HepG2 (cell line): ENCODE measurements around the gene SP9. TPM values are rescaled to one million over a fixed set of nuclear protein-coding genes. Genes with fewer than 3 reads are reported as not detected.
A peak's percentile ranks its signal among the peaks of the same experiment; 100 is the strongest.

Experiments used
- ATAC-seq: fragments of 200-7000 bp; cut with Tn5 transposase; 3 replicates; pipeline ENCODE4 v1.9.1; 2020; ENCODE audit warnings: mild to moderate bottlenecking, moderate library complexity
- BruUV-seq: library from RNA; stranded (reverse); fragments of 400-500 nt; replicated peaks from 2 replicates; lab custom pipeline; 2021; lab: Mats Ljungman, UMichigan
- CTCF ChIA-PET: fragments of 300-600 bp; formaldehyde crosslinking; extraction: SDS; loops from one replicate; lab custom pipeline; 2021; ENCODE audit warnings: low total read pairs, inconsistent platforms, low intra/inter-chr PET ratio; lab: Yijun Ruan, JAX
- POLR2A ChIA-PET: fragments of 350-600 bp; sonication (Branson Sonifier 250); formaldehyde crosslinking; loops from one replicate; lab custom pipeline; 2020; ENCODE audit warnings: antibody characterized with exemption, inconsistent platforms; lab: Yijun Ruan, JAX
- DNase-seq: peaks from one replicate; pipeline ENCODE4 v3.0.0-alpha.2; 2015; ENCODE audit warnings: low spot score
- FAIRE-seq: peaks from 3 replicates; lab custom pipeline; 2011; peaks lifted over from hg19 to GRCh38; lab: Jason Lieb, UNC
- H2AFZ ChIP-seq: one replicate; pipeline ENCODE4 v1.6.1; 2011; ENCODE audit warnings: low read length, inconsistent platforms
- H3K27ac ChIP-seq: fragments of 300-600 bp; 3 replicates; pipeline ENCODE4 v1.8.0; 2011; ENCODE audit warnings: mixed run types, mild to moderate bottlenecking, mixed read lengths, low read length, inconsistent platforms; ENCODE audit not compliant: insufficient read depth; ENCODE audit errors: extremely low read length
- H3K27me3 ChIP-seq, 2 experiments: fragments of 200-600 bp in 1 of 2; 2 replicates in 1 of 2; 3 replicates in 1 of 2; pipeline versions ENCODE4 v1.6.0 to v1.8.0; 2011; ENCODE audit warnings: low read length in 2 of 2, mild to moderate bottlenecking in 2 of 2, moderate library complexity in 2 of 2, inconsistent platforms in 1 of 2; ENCODE audit not compliant: insufficient read depth in 2 of 2, control insufficient read depth in 1 of 2
- H3K36me3 ChIP-seq, 2 experiments: fragments of 200-600 bp in 1 of 2; replicated peaks in 1 of 2; 2 replicates in 1 of 2; 3 replicates in 1 of 2; pipeline versions ENCODE4 v1.5.1 to v1.8.0; 2011; ENCODE audit warnings: low read length in 2 of 2, inconsistent platforms in 1 of 2; ENCODE audit not compliant: insufficient read depth in 2 of 2, control insufficient read depth in 1 of 2
- H3K4me1 ChIP-seq: 2 replicates; pipeline ENCODE4 v1.5.1; 2012; ENCODE audit warnings: low read length, inconsistent platforms; ENCODE audit not compliant: insufficient read depth
- H3K4me2 ChIP-seq: 2 replicates; pipeline ENCODE4 v1.6.0; 2011; ENCODE audit warnings: low read depth, low read length, inconsistent platforms
- H3K4me3 ChIP-seq, 3 experiments: fragments of 200-600 bp in 1 of 3; sonication (generic), shearing (Covaris generic) in 1 of 3; replicated peaks in 1 of 3; 2 replicates each; pipeline ENCODE4 v1.5.1; 2011 to 2016; ENCODE audit warnings: low read length in 3 of 3, inconsistent platforms in 2 of 3, low read depth in 2 of 3, mild to moderate bottlenecking in 2 of 3, control low read depth in 1 of 3, mixed read lengths in 1 of 3; ENCODE audit not compliant: insufficient read depth in 1 of 3
- H3K79me2 ChIP-seq: one replicate; pipeline ENCODE4 v1.6.1; 2011; ENCODE audit warnings: low read length, inconsistent platforms; ENCODE audit not compliant: insufficient read depth
- H3K9ac ChIP-seq: 2 replicates; pipeline ENCODE4 v1.6.0; 2011; ENCODE audit warnings: mild to moderate bottlenecking, low read depth, low read length, inconsistent platforms; ENCODE audit not compliant: insufficient read depth
- H3K9me3 ChIP-seq: 2 replicates; pipeline ENCODE4 v1.5.1; 2012; ENCODE audit warnings: mild to moderate bottlenecking, low read length
- H4K20me1 ChIP-seq: 2 replicates; pipeline ENCODE4 v1.6.0; 2011; ENCODE audit warnings: inconsistent platforms, mild to moderate bottlenecking, low read length, moderate library complexity; ENCODE audit not compliant: insufficient read depth
- CBX2 ChIP-seq, 2 experiments: fragments of 200-600 bp in 1 of 2; sonication (generic); formaldehyde crosslinking in 1 of 2; IDR thresholded peaks; 2 replicates each; pipeline versions ENCODE4 v1.7.0 to v1.8.1; 2018 to 2022; ENCODE audit warnings: low read depth in 2 of 2, low read length in 1 of 2, mild to moderate bottlenecking in 1 of 2, missing genetic modification reagents in 1 of 2
- HNF4A ChIP-seq: sonication (generic); formaldehyde crosslinking; IDR thresholded peaks from 2 replicates; pipeline ENCODE4 v1.4.0; 2020; ENCODE audit warnings: missing genetic modification reagents
- HNRNPLL ChIP-seq: fragments of 200-400 bp; formaldehyde crosslinking; IDR thresholded peaks from 2 replicates; pipeline ENCODE4 v1.6.1; 2017; ENCODE audit warnings: mild to moderate bottlenecking, low read depth, low read length; ENCODE audit not compliant: poor library complexity, severe bottlenecking
- MAX ChIP-seq: IDR thresholded peaks from 2 replicates; pipeline ENCODE4 v1.6.1; 2012; ENCODE audit warnings: inconsistent platforms
- POLR2G ChIP-seq: fragments of 200-400 bp; formaldehyde crosslinking; IDR thresholded peaks from 2 replicates; pipeline ENCODE4 v1.6.1; 2018; ENCODE audit warnings: mild to moderate bottlenecking, low read depth, low read length, moderate library complexity
- RFX1 ChIP-seq: fragments of 450-650 bp; IDR thresholded peaks from 2 replicates; pipeline ENCODE4 v1.6.1; 2017
- SALL1 ChIP-seq: sonication (generic); formaldehyde crosslinking; IDR thresholded peaks from 2 replicates; pipeline ENCODE4 v1.8.0; 2022; ENCODE audit warnings: mild to moderate bottlenecking, missing genetic modification reagents
- UBTF ChIP-seq: sonication (generic); formaldehyde crosslinking; IDR thresholded peaks from 2 replicates; pipeline ENCODE4 v1.4.0; 2020; ENCODE audit warnings: mild to moderate bottlenecking, missing genetic modification reagents
- ZFX ChIP-seq: sonication (generic); formaldehyde crosslinking; IDR thresholded peaks from 2 replicates; pipeline ENCODE4 v1.4.0; 2020; ENCODE audit warnings: mild to moderate bottlenecking, low read depth, missing genetic modification reagents, moderate library complexity
- WGBS: methylation state at CpG from one replicate; pipeline ENCODE4 v1.1.6; 2017; ENCODE audit warnings: low lambda C conversion rate; 5-methylcytosine and 5-hydroxymethylcytosine counted together
- in situ Hi-C: cut with HindIII; loops from 2 replicates; pipeline ENCODE4 v1.10.0; 2017; ENCODE audit warnings: low pct_unique_long_range_greater_than_20kb; ENCODE audit not compliant: extremely low pct_ligation_motif_present
- intact Hi-C: fragments of 100-400 bp; cut with micrococcal nuclease; formaldehyde crosslinking; loops from one replicate; pipeline ENCODE4 v1.10.0; 2022; ENCODE audit not compliant: unreplicated experiment
- polyA plus RNA-seq, 8 experiments: library from polyadenylated mRNA; depleted of rRNA in 3 of 8; stranded (reverse) in 7 of 8; unstranded in 1 of 8; fragments of >200 nt; fragmentation: Illumina TruSeq in 4 of 8; extraction: Trizol in 4 of 8; gene quantifications; 2 replicates each; pipeline versions ENCODE4 v1.2.1 to v1.2.3, GENCODE V29; 2011 to 2016; ENCODE audit warnings: low read depth in 4 of 8, missing spikeins in 1 of 8, mixed read lengths in 1 of 8; ENCODE audit not compliant: insufficient read depth in 1 of 8
- total RNA-seq, 5 experiments: library from RNA; depleted of rRNA; stranded (reverse); fragments of >200 nt; fragmentation: Illumina TruSeq; extraction: Trizol; gene quantifications; 2 replicates each; pipeline ENCODE4 v1.2.3, GENCODE V29; 2016; ENCODE audit warnings: low read depth in 1 of 5
- TF ChIP-seq, protein P1 (sequence below): sonication (generic); formaldehyde crosslinking; IDR thresholded peaks from 2 replicates; pipeline ENCODE4 v1.9.0; 2022; ENCODE audit warnings: missing genetic modification reagents, mild to moderate bottlenecking, borderline replicate concordance

SP9 gene
- total and polyA plus RNA-seq, 2 of the 13 experiments (the other 11 are each of a cell fraction or from before 2014, with no cell fraction given): not detected

- Histone ChIP-seq H3K79me2 (no peaks in the 10 kb centered on the region), H3K36me3 (no peaks in the 10 kb centered on the region), H3K27me3 (peaks cover 8 to 83% of the 10 kb centered on the region in 2 experiments), H3K9me3 (no peaks in the 10 kb centered on the region)
- CTCF ChIA-PET: no interaction called here
- in situ Hi-C loops: no loop called here
- TF ChIP-seq ZFX (CRISPR knock-in tag): no peak
- TF ChIP-seq SALL1 (CRISPR knock-in tag): peak; percentile 24; the same call in 1 of the 2 replicates
- TF ChIP-seq RFX1: no peak
- no peak for TF ChIP-seq HNF4A
- TF ChIP-seq MAX: peak; percentile 9; the same call in 1 of the 2 replicates
- TF ChIP-seq, protein P1, sequence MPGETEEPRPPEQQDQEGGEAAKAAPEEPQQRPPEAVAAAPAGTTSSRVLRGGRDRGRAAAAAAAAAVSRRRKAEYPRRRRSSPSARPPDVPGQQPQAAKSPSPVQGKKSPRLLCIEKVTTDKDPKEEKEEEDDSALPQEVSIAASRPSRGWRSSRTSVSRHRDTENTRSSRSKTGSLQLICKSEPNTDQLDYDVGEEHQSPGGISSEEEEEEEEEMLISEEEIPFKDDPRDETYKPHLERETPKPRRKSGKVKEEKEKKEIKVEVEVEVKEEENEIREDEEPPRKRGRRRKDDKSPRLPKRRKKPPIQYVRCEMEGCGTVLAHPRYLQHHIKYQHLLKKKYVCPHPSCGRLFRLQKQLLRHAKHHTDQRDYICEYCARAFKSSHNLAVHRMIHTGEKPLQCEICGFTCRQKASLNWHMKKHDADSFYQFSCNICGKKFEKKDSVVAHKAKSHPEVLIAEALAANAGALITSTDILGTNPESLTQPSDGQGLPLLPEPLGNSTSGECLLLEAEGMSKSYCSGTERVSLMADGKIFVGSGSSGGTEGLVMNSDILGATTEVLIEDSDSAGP: peak; percentile 35; the same call in 1 of the 2 replicates
- peak; percentile 21 for TF ChIP-seq HNRNPLL
- TF ChIP-seq CBX2 (IDR thresholded peaks at IDR 0.05; ENCODE audit: low read depth, low read length): no peak
- TF ChIP-seq CBX2 (CRISPR knock-in tag; IDR thresholded peaks at IDR 0.05; ENCODE audit: low read depth): peak; percentile 12; the same call in 1 of the 2 replicates
- 0 out of 2 replicates have a peak, but pooled peaks have one; percentile 24 for TF ChIP-seq UBTF (CRISPR knock-in tag)
- TF ChIP-seq POLR2G: no peak
- TF ChIP-seq, all 625 proteins: peak for 6
- 54% methylated on average over 62 of the region's 63 CpGs for WGBS
- H3K4me2 ChIP-seq: peak overlapping the region; percentile 76
- peak overlapping the region; percentile 29 to 65 (median 51); a peak in 4 of 6 replicates for H3K4me3 ChIP-seq
- intact Hi-C loops: no loop called here
- H4K20me1 ChIP-seq: no peaks in the 10 kb centered on the region; the same call in 1 of the 2 replicates
- peak; percentile 21 for ATAC-seq
- POLR2A ChIA-PET: no interaction called here
- H3K27ac ChIP-seq: no peak overlapping the region
- no peak for FAIRE-seq
- no peak overlapping the region for H2AFZ ChIP-seq
- no TSS peak for BruUV-seq
- H3K9ac ChIP-seq: no peak overlapping the region
- no peak for DNase-seq
- H3K4me1 ChIP-seq: peaks cover 30% of the 10 kb centered on the region
These were observed 8.4 kb upstream of the SP9 start for GRCh38 chr2:174326161-174327020.
